Measurements from ENCODE around the gene GPC6.

Gene GPC6

GRCh38 chr13:94232161-94232950 is 1005.7 kb downstream of the GPC6 start:
- H3K79me1 ChIP-seq (ENCODE audit: low read depth, low read length): no peaks in the 10 kb centered on the region
- H4K8ac ChIP-seq (ENCODE audit: low read depth, low read length): no peak overlapping the region
- no peak overlapping the region for H3K14ac ChIP-seq (ENCODE audit: low read length)
- no peak overlapping the region for H2BK5ac ChIP-seq (ENCODE audit: low read length)
- no peak overlapping the region for H3K18ac ChIP-seq (ENCODE audit: low read length)
- no peak for DNase-seq (ENCODE audit: low spot score)
- peaks cover 0 to under 1% of the 10 kb centered on the region in 2 donors for H3K9me3 ChIP-seq (replicated peaks in 1 of 2; ENCODE audit: control insufficient read depth in 2 of 2, insufficient read depth in 1 of 2, low read depth in 1 of 2, low read length in 2 of 2)
- no peak overlapping the region for H2BK120ac ChIP-seq (ENCODE audit: low read depth, low read length)
- H3K4ac ChIP-seq (ENCODE audit: low read length): no peak overlapping the region
- H3K4me1 ChIP-seq (ENCODE audit: control insufficient read depth in 2 of 2, insufficient read depth in 1 of 2, low read depth in 1 of 2, low read length in 2 of 2): no peaks in the 10 kb centered on the region
- H2AK5ac ChIP-seq (ENCODE audit: low read depth, low read length): no peak overlapping the region
- H2AFZ ChIP-seq (ENCODE audit: low read length): no peak overlapping the region
- H3K27ac ChIP-seq (replicated peaks; ENCODE audit: low read length): no peak overlapping the region
- no CpG with 5 or more reads among the region's 9 CpGs for WGBS, 2 donors (ENCODE audit: extremely low coverage in 2 of 2, insufficient read length in 2 of 2, insufficient replicate concordance in 1 of 2)
- no peak overlapping the region for H3K23ac ChIP-seq (ENCODE audit: low read depth, low read length, poor library complexity)
- H3K36me3 ChIP-seq (replicated peaks in 1 of 2; ENCODE audit: control insufficient read depth in 2 of 2, insufficient read depth in 2 of 2, low read length in 2 of 2): no peaks in the 10 kb centered on the region
- no peak overlapping the region for H2BK12ac ChIP-seq (ENCODE audit: low read length)
- H3K9ac ChIP-seq (ENCODE audit: low read depth, low read length, poor library complexity): no peak overlapping the region
- no peak overlapping the region for H3K4me2 ChIP-seq (ENCODE audit: insufficient read depth, low read length, poor library complexity, severe bottlenecking)
- no peaks in the 10 kb centered on the region for H3K27me3 ChIP-seq (ENCODE audit: control insufficient read depth in 3 of 3, insufficient read depth in 3 of 3, low read depth in 1 of 3, low read length in 3 of 3)
- H4K91ac ChIP-seq (ENCODE audit: low read depth, low read length, poor library complexity): no peak overlapping the region
- H3K4me3 ChIP-seq (ENCODE audit: low read length in 2 of 2): no peak overlapping the region
- H2BK15ac ChIP-seq (ENCODE audit: low read length): no peak overlapping the region

GRCh38 chr13:94232956-94233355 is 1006.3 kb downstream of the GPC6 start:
- H3K9me3 ChIP-seq (replicated peaks in 1 of 2; ENCODE audit: control insufficient read depth in 2 of 2, insufficient read depth in 1 of 2, low read depth in 1 of 2, low read length in 2 of 2): no peaks in the 10 kb centered on the region
- H4K8ac ChIP-seq (ENCODE audit: low read depth, low read length): no peak overlapping the region
- no peak for DNase-seq (ENCODE audit: low spot score)
- H3K4ac ChIP-seq (ENCODE audit: low read length): no peak overlapping the region
- H3K36me3 ChIP-seq (replicated peaks in 1 of 2; ENCODE audit: control insufficient read depth in 2 of 2, insufficient read depth in 2 of 2, low read length in 2 of 2): no peaks in the 10 kb centered on the region
- no peaks in the 10 kb centered on the region for H3K27me3 ChIP-seq (ENCODE audit: control insufficient read depth in 3 of 3, insufficient read depth in 3 of 3, low read depth in 1 of 3, low read length in 3 of 3)
- no peak overlapping the region for H3K23ac ChIP-seq (ENCODE audit: low read depth, low read length, poor library complexity)
- H2BK15ac ChIP-seq (ENCODE audit: low read length): no peak overlapping the region
- no peak overlapping the region for H3K14ac ChIP-seq (ENCODE audit: low read length)
- no peak overlapping the region for H4K91ac ChIP-seq (ENCODE audit: low read depth, low read length, poor library complexity)
- H2AFZ ChIP-seq (ENCODE audit: low read length): no peak overlapping the region
- no peak overlapping the region for H2BK120ac ChIP-seq (ENCODE audit: low read depth, low read length)
- H2BK12ac ChIP-seq (ENCODE audit: low read length): no peak overlapping the region
- no peak overlapping the region for H3K4me3 ChIP-seq (ENCODE audit: low read length in 2 of 2)
- H3K27ac ChIP-seq (replicated peaks; ENCODE audit: low read length): no peak overlapping the region
- no peak overlapping the region for H2AK5ac ChIP-seq (ENCODE audit: low read depth, low read length)
- H3K4me2 ChIP-seq (ENCODE audit: insufficient read depth, low read length, poor library complexity, severe bottlenecking): no peak overlapping the region
- H2BK5ac ChIP-seq (ENCODE audit: low read length): no peak overlapping the region
- H3K4me1 ChIP-seq (ENCODE audit: control insufficient read depth in 2 of 2, insufficient read depth in 1 of 2, low read depth in 1 of 2, low read length in 2 of 2): no peaks in the 10 kb centered on the region
- no peaks in the 10 kb centered on the region for H3K79me1 ChIP-seq (ENCODE audit: low read depth, low read length)
- no peak overlapping the region for H3K18ac ChIP-seq (ENCODE audit: low read length)
- WGBS, 2 donors (ENCODE audit: extremely low coverage in 2 of 2, insufficient read length in 2 of 2, insufficient replicate concordance in 1 of 2): no CpG with 5 or more reads among the region's 2 CpGs
- H3K9ac ChIP-seq (ENCODE audit: low read depth, low read length, poor library complexity): no peak overlapping the region

- H3K4me3 ChIP-seq (ENCODE audit: low read length in 2 of 2): no peak overlapping the region
- no peak overlapping the region for H2BK12ac ChIP-seq (ENCODE audit: low read length)
- no peak overlapping the region for H3K4ac ChIP-seq (ENCODE audit: low read length)
- no peaks in the 10 kb centered on the region for H3K36me3 ChIP-seq (replicated peaks in 1 of 2; ENCODE audit: control insufficient read depth in 2 of 2, insufficient read depth in 2 of 2, low read length in 2 of 2)
- no CpG with 5 or more reads among the region's 5 CpGs for WGBS, 2 donors (ENCODE audit: extremely low coverage in 2 of 2, insufficient read length in 2 of 2, insufficient replicate concordance in 1 of 2)
- no peak overlapping the region for H3K4me2 ChIP-seq (ENCODE audit: insufficient read depth, low read length, poor library complexity, severe bottlenecking)
- no peak overlapping the region for H2BK15ac ChIP-seq (ENCODE audit: low read length)
- H2BK120ac ChIP-seq (ENCODE audit: low read depth, low read length): no peak overlapping the region
- no peak overlapping the region for H4K91ac ChIP-seq (ENCODE audit: low read depth, low read length, poor library complexity)
- no peak for DNase-seq (ENCODE audit: low spot score)
- no peaks in the 10 kb centered on the region for H3K79me1 ChIP-seq (ENCODE audit: low read depth, low read length)
- no peak overlapping the region for H2AK5ac ChIP-seq (ENCODE audit: low read depth, low read length)
- no peak overlapping the region for H4K8ac ChIP-seq (ENCODE audit: low read depth, low read length)
- H3K14ac ChIP-seq (ENCODE audit: low read length): no peak overlapping the region
- no peak overlapping the region for H3K23ac ChIP-seq (ENCODE audit: low read depth, low read length, poor library complexity)
- H3K9ac ChIP-seq (ENCODE audit: low read depth, low read length, poor library complexity): no peak overlapping the region
- no peaks in the 10 kb centered on the region for H3K4me1 ChIP-seq (ENCODE audit: control insufficient read depth in 2 of 2, insufficient read depth in 1 of 2, low read depth in 1 of 2, low read length in 2 of 2)
- no peaks in the 10 kb centered on the region for H3K9me3 ChIP-seq (replicated peaks in 1 of 2; ENCODE audit: control insufficient read depth in 2 of 2, insufficient read depth in 1 of 2, low read depth in 1 of 2, low read length in 2 of 2)
- H3K27ac ChIP-seq (replicated peaks; ENCODE audit: low read length): no peak overlapping the region
- H2BK5ac ChIP-seq (ENCODE audit: low read length): no peak overlapping the region
- H3K18ac ChIP-seq (ENCODE audit: low read length): no peak overlapping the region
- H2AFZ ChIP-seq (ENCODE audit: low read length): no peak overlapping the region
- no peaks in the 10 kb centered on the region for H3K27me3 ChIP-seq (ENCODE audit: control insufficient read depth in 3 of 3, insufficient read depth in 3 of 3, low read depth in 1 of 3, low read length in 3 of 3)
Measured at GRCh38 chr13:94233401-94233800, 1006.8 kb downstream of the GPC6 start.

DNA sequence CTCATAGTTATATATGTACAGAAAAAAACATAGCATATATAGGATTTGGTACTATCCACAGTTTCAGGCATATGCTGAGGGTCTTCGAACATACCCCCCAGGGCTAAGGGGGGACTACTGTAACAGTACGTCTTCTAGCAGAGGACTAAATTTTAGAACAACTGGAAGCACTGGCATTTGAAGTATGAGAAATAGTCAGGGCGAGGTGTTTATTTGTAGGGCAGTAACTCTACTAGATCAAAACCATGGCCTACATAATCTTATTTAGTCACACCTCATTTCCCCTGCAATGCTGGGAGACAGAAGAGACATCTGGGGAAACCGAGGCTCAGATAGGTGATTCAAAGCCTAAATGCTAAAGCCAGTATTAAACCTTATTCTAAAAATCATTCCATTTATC is 1007.2 kb downstream of the GPC6 start:
- no CpG with 5 or more reads among the region's 4 CpGs for WGBS, 2 donors (ENCODE audit: extremely low coverage in 2 of 2, insufficient read length in 2 of 2, insufficient replicate concordance in 1 of 2)
- no peak overlapping the region for H3K14ac ChIP-seq (ENCODE audit: low read length)
- H2BK12ac ChIP-seq (ENCODE audit: low read length): no peak overlapping the region
- H3K27ac ChIP-seq (replicated peaks; ENCODE audit: low read length): no peak overlapping the region
- no peak overlapping the region for H3K23ac ChIP-seq (ENCODE audit: low read depth, low read length, poor library complexity)
- no peak overlapping the region for H3K4me2 ChIP-seq (ENCODE audit: insufficient read depth, low read length, poor library complexity, severe bottlenecking)
- H2BK15ac ChIP-seq (ENCODE audit: low read length): no peak overlapping the region
- H3K4ac ChIP-seq (ENCODE audit: low read length): no peak overlapping the region
- H2AFZ ChIP-seq (ENCODE audit: low read length): no peak overlapping the region
- H2BK120ac ChIP-seq (ENCODE audit: low read depth, low read length): no peak overlapping the region
- no peak overlapping the region for H3K4me3 ChIP-seq (ENCODE audit: low read length in 2 of 2)
- H2BK5ac ChIP-seq (ENCODE audit: low read length): no peak overlapping the region
- H3K9me3 ChIP-seq (replicated peaks in 1 of 2; ENCODE audit: control insufficient read depth in 2 of 2, insufficient read depth in 1 of 2, low read depth in 1 of 2, low read length in 2 of 2): no peaks in the 10 kb centered on the region
- H3K79me1 ChIP-seq (ENCODE audit: low read depth, low read length): no peaks in the 10 kb centered on the region
- no peak overlapping the region for H4K91ac ChIP-seq (ENCODE audit: low read depth, low read length, poor library complexity)
- no peak overlapping the region for H4K8ac ChIP-seq (ENCODE audit: low read depth, low read length)
- no peak overlapping the region for H2AK5ac ChIP-seq (ENCODE audit: low read depth, low read length)
- no peak overlapping the region for H3K9ac ChIP-seq (ENCODE audit: low read depth, low read length, poor library complexity)
- no peaks in the 10 kb centered on the region for H3K36me3 ChIP-seq (replicated peaks in 1 of 2; ENCODE audit: control insufficient read depth in 2 of 2, insufficient read depth in 2 of 2, low read length in 2 of 2)
- H3K4me1 ChIP-seq (ENCODE audit: control insufficient read depth in 2 of 2, insufficient read depth in 1 of 2, low read depth in 1 of 2, low read length in 2 of 2): no peaks in the 10 kb centered on the region
- H3K27me3 ChIP-seq (ENCODE audit: control insufficient read depth in 3 of 3, insufficient read depth in 3 of 3, low read depth in 1 of 3, low read length in 3 of 3): no peaks in the 10 kb centered on the region
- H3K18ac ChIP-seq (ENCODE audit: low read length): no peak overlapping the region
- no peak for DNase-seq (ENCODE audit: low spot score)

All from neuronal stem cell (in vitro differentiated cells).